Neural progenitor cell (in vitro differentiated cells): ENCODE results near the gene OR2B2. TPM values are rescaled to one million over a fixed set of nuclear protein-coding genes. Genes with fewer than 3 reads are reported as not detected.

Experiments used
- DNase-seq: peaks from one replicate; pipeline ENCODE4 v3.0.0-alpha.2; 2016; ENCODE audit warnings: low spot score
- H2AFZ ChIP-seq: fragments of 200-600 bp; sonication (generic); replicated peaks from 2 replicates; pipeline ENCODE4 v1.6.1; 2016; ENCODE audit warnings: antibody characterized with exemption
- H3F3A ChIP-seq: fragments of 200-600 bp; sonication (generic); 2 replicates; pipeline ENCODE4 v1.6.1; 2016; ENCODE audit warnings: antibody characterized with exemption, low read depth
- H3K27ac ChIP-seq: fragments of 200-600 bp; sonication (generic); 2 replicates; pipeline ENCODE4 v1.5.1; 2016; ENCODE audit warnings: mild to moderate bottlenecking
- H3K27me3 ChIP-seq: fragments of 200-600 bp; sonication (generic); 2 replicates; pipeline ENCODE4 v1.6.1; 2016; ENCODE audit warnings: mild to moderate bottlenecking, moderate library complexity
- H3K36me3 ChIP-seq: fragments of 200-600 bp; sonication (generic); 2 replicates; pipeline ENCODE4 v1.5.1; 2016
- H3K4me1 ChIP-seq: fragments of 200-600 bp; sonication (generic); 2 replicates; pipeline ENCODE4 v1.6.1; 2016; ENCODE audit warnings: mixed run types
- H3K4me2 ChIP-seq: fragments of 200-600 bp; sonication (generic); 2 replicates; pipeline ENCODE4 v1.6.1; 2016
- H3K4me3 ChIP-seq: fragments of 200-600 bp; sonication (generic); 2 replicates; pipeline ENCODE4 v1.5.1; 2016
- H3K79me2 ChIP-seq: fragments of 200-600 bp; sonication (generic); 2 replicates; pipeline ENCODE4 v1.6.1; 2016; ENCODE audit warnings: low read depth
- H3K9ac ChIP-seq: fragments of 200-600 bp; sonication (generic); 2 replicates; pipeline ENCODE4 v1.6.1; 2016
- H3K9me3 ChIP-seq: fragments of 200-600 bp; sonication (generic); 2 replicates; pipeline ENCODE4 v1.5.1; 2016; ENCODE audit warnings: low read depth
- H4K20me1 ChIP-seq: fragments of 200-600 bp; sonication (generic); 2 replicates; pipeline ENCODE4 v1.6.1; 2016; ENCODE audit warnings: low read depth
- H3K27ac Mint-ChIP-seq: 3 replicates; pipeline ENCODE4 v1.8.0; 2021; ENCODE audit warnings: mixed read lengths
- H3K27me3 Mint-ChIP-seq: 2 replicates; pipeline ENCODE4 v1.8.0; 2022; ENCODE audit warnings: low read depth, mild to moderate bottlenecking, inconsistent platforms, moderate library complexity, mixed read lengths; ENCODE audit not compliant: insufficient read depth
- H3K36me3 Mint-ChIP-seq: 3 replicates; pipeline ENCODE4 v1.8.0; 2021; ENCODE audit warnings: mixed read lengths
- H3K4me1 Mint-ChIP-seq: 3 replicates; pipeline ENCODE4 v1.8.0; 2021; ENCODE audit warnings: mixed read lengths
- H3K4me3 Mint-ChIP-seq: 3 replicates; pipeline ENCODE4 v1.8.0; 2021; ENCODE audit warnings: mild to moderate bottlenecking, moderate library complexity, mixed read lengths
- H3K9me3 Mint-ChIP-seq: 3 replicates; pipeline ENCODE4 v1.8.0; 2020; ENCODE audit warnings: mixed read lengths
- EZH2 ChIP-seq: fragments of 200-600 bp; sonication (generic); IDR thresholded peaks from 2 replicates; pipeline ENCODE4 v1.6.1; 2017; ENCODE audit warnings: antibody characterized with exemption, mild to moderate bottlenecking, moderate library complexity
- EZH2phosphoT487 ChIP-seq: fragments of 200-600 bp; sonication (generic); IDR thresholded peaks from 2 replicates; pipeline ENCODE4 v1.6.1; 2017; ENCODE audit warnings: antibody characterized with exemption
- total RNA-seq: library from RNA; depleted of rRNA; stranded (reverse); fragments of >200 nt; gene quantifications from 2 replicates; pipeline ENCODE4 v1.2.3, GENCODE V29; 2015; ENCODE audit warnings: low replicate concordance
- TF ChIP-seq, protein P1 (sequence below): fragments of 200-600 bp; sonication (generic); IDR thresholded peaks from 2 replicates; pipeline ENCODE4 v1.5.1; 2017; ENCODE audit warnings: antibody characterized with exemption, mild to moderate bottlenecking

OR2B2 gene
- total RNA-seq, 1 donor from 2014 or later: not detected

DNA sequence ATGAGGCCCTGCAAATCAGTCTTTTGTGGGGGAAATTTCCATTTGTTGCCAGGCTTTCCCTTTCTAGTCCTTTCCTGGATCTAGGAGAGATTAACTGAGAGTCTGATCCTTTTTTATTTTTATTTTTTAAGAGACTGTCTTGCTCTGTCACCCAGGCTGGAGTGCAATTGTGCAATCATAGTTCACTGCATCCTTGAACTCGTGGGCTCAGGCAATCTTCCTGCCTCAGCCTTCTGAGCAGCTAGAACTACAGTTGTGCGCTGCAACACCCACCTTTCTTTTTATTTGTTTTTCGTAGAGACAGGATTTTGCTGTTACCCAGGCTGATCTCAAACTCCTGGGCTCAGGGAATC lies 22.9 kb downstream of the OR2B2 start:
- H3K4me2 ChIP-seq: peak overlapping the region; percentile 93
- peak overlapping the region; percentile 97 for H3K4me3 ChIP-seq
- H2AFZ ChIP-seq: no peak overlapping the region

DNA sequence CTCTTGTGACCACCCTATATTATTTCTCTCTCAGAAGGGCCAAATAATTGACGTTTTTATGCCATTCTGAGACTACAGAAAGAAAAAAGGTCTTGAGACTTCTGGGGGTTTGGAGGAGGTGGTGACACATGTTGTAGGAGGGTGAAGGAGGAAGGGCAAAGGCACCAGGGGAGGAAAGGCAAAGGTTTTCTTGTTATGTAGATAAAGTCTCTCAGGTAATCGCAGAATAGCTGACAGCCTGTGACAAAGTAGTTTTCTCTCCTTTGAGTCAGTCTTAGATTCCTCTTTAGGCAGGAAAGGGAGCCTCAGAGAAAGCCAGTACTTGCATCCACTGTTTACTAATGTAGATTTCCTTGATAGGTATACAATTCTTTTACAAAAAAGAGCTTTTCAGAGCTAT lies 23.6 kb downstream of the OR2B2 start:
- no peak for DNase-seq
- H3K9me3 ChIP-seq: no peaks in the 10 kb centered on the region
- H3K9ac ChIP-seq: no peak overlapping the region
- no peaks in the 10 kb centered on the region for H3K27me3 ChIP-seq
- H3K4me3 ChIP-seq: no peak overlapping the region
- H3K27ac ChIP-seq: no peak overlapping the region
- peaks cover 23% of the 10 kb centered on the region for H3K79me2 ChIP-seq
- H3F3A ChIP-seq: peaks cover 52% of the 10 kb centered on the region
- Mint-ChIP-seq H3K27me3 (peaks cover 17% of the 10 kb centered on the region), H3K36me3 (no peaks in the 10 kb centered on the region), H3K27ac (no peak overlapping the region), H3K4me1 (peaks cover 30% of the 10 kb centered on the region), H3K9me3 (peaks cover 7% of the 10 kb centered on the region), H3K4me3 (peak overlapping the region; percentile 46)
- H3K4me2 ChIP-seq: peak overlapping the region; percentile 93
- TF ChIP-seq EZH2 (no peak), EZH2phosphoT487 (no peak)
- TF ChIP-seq, protein P1, sequence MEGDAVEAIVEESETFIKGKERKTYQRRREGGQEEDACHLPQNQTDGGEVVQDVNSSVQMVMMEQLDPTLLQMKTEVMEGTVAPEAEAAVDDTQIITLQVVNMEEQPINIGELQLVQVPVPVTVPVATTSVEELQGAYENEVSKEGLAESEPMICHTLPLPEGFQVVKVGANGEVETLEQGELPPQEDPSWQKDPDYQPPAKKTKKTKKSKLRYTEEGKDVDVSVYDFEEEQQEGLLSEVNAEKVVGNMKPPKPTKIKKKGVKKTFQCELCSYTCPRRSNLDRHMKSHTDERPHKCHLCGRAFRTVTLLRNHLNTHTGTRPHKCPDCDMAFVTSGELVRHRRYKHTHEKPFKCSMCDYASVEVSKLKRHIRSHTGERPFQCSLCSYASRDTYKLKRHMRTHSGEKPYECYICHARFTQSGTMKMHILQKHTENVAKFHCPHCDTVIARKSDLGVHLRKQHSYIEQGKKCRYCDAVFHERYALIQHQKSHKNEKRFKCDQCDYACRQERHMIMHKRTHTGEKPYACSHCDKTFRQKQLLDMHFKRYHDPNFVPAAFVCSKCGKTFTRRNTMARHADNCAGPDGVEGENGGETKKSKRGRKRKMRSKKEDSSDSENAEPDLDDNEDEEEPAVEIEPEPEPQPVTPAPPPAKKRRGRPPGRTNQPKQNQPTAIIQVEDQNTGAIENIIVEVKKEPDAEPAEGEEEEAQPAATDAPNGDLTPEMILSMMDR: no peak
- no peaks in the 10 kb centered on the region for H3K36me3 ChIP-seq
- no peak overlapping the region for H2AFZ ChIP-seq
- H3K4me1 ChIP-seq: peaks cover 10% of the 10 kb centered on the region
- H4K20me1 ChIP-seq: peaks cover 7% of the 10 kb centered on the region

More for the DNA sequence above, 22.9 kb downstream of the OR2B2 start:
- Mint-ChIP-seq H3K4me3 (no peak overlapping the region), H3K9me3 (peaks cover 7% of the 10 kb centered on the region), H3K36me3 (no peaks in the 10 kb centered on the region), H3K27ac (peak overlapping the region; percentile 88), H3K4me1 (peaks cover 30% of the 10 kb centered on the region), H3K27me3 (peaks cover 16% of the 10 kb centered on the region)
- peak overlapping the region; percentile 9 for H3K27ac ChIP-seq
- H3K9ac ChIP-seq: no peak overlapping the region
- TF ChIP-seq EZH2 (no peak), EZH2phosphoT487 (no peak)
- TF ChIP-seq, protein P1: no peak
- no peaks in the 10 kb centered on the region for H3K9me3 ChIP-seq
- peaks cover 30% of the 10 kb centered on the region for H3K79me2 ChIP-seq
- peaks cover 10% of the 10 kb centered on the region for H3K4me1 ChIP-seq
- H4K20me1 ChIP-seq: peaks cover 7% of the 10 kb centered on the region
- no peaks in the 10 kb centered on the region for H3K27me3 ChIP-seq
- peaks cover 59% of the 10 kb centered on the region for H3F3A ChIP-seq
- DNase-seq: no peak
- H3K36me3 ChIP-seq: no peaks in the 10 kb centered on the region

DNA sequence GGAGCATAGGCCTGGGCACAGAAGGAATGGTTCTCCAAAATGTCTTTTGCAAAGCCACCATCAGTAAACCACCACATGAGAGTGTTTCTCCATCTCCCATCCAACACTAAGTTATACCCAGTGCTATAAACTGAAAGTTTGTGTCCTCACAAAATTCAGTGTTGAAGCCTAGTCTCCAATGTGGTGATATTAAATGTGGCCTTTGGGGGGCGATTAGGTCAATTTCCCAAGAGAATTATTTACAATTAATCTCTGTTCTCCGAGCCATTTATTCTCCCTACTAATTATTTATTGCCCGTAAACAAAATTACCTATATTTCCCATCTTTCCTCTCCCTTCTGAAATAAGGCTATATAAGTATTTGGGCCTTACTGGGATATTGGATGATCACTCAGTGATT lies 26.1 kb downstream of the OR2B2 start:
- Histone ChIP-seq H3K4me3 (no peak overlapping the region), H3K4me1 (peaks cover 10% of the 10 kb centered on the region), H3K27ac (no peak overlapping the region), H3K9ac (no peak overlapping the region), H3K9me3 (no peaks in the 10 kb centered on the region), H3K36me3 (no peaks in the 10 kb centered on the region), H3K79me2 (peaks cover 5% of the 10 kb centered on the region), H2AFZ (no peak overlapping the region), H4K20me1 (no peaks in the 10 kb centered on the region), H3F3A (peaks cover 36% of the 10 kb centered on the region), H3K4me2 (no peak overlapping the region), H3K27me3 (no peaks in the 10 kb centered on the region)
- DNase-seq: no peak
- H3K27ac Mint-ChIP-seq: no peak overlapping the region
- peaks cover 5% of the 10 kb centered on the region for H3K27me3 Mint-ChIP-seq
- no peak for TF ChIP-seq EZH2
- TF ChIP-seq, protein P1: peak; percentile 13
- no peak overlapping the region for H3K4me3 Mint-ChIP-seq
- H3K36me3 Mint-ChIP-seq: no peaks in the 10 kb centered on the region
- peaks cover 7% of the 10 kb centered on the region for H3K9me3 Mint-ChIP-seq
- peaks cover 32% of the 10 kb centered on the region for H3K4me1 Mint-ChIP-seq
